HFF-Myc (cell line): Measurements from ENCODE around the gene ACER1.

Experiments used
- DNase-seq: peaks from one replicate; pipeline ENCODE4 v3.0.0-alpha.2; 2011; ENCODE audit warnings: low read depth; ENCODE audit errors: extremely low read depth
- H3K4me3 ChIP-seq: replicated peaks from 2 replicates; pipeline ENCODE4 v1.5.1; 2011; ENCODE audit warnings: low read depth, mild to moderate bottlenecking, control low read depth, low read length
- CTCF ChIP-seq: IDR thresholded peaks from 2 replicates; pipeline ENCODE4 v1.5.1; 2012; ENCODE audit warnings: mild to moderate bottlenecking, low read depth, low read length, control low read depth; ENCODE audit errors: missing control alignments

The ACER1 gene

GRCh38 chr19:6340493-6341201 lies 7.2 kb upstream of the ACER1 start:
- no peak for TF ChIP-seq CTCF
- no peak for DNase-seq

GRCh38 chr19:6334490-6335285 lies 1.3 kb upstream of the ACER1 start:
- TF ChIP-seq CTCF = no peak
- no peak overlapping the region for H3K4me3 ChIP-seq
- DNase-seq = no peak

More at GRCh38 chr19:6340493-6341201, 7.2 kb upstream of the ACER1 start:
- H3K4me3 ChIP-seq = no peak overlapping the region

GRCh38 chr19:6326815-6327214 lies 6.6 kb downstream of the ACER1 start:
- TF ChIP-seq CTCF = no peak
- DNase-seq = no peak
- no peak overlapping the region for H3K4me3 ChIP-seq

DNA sequence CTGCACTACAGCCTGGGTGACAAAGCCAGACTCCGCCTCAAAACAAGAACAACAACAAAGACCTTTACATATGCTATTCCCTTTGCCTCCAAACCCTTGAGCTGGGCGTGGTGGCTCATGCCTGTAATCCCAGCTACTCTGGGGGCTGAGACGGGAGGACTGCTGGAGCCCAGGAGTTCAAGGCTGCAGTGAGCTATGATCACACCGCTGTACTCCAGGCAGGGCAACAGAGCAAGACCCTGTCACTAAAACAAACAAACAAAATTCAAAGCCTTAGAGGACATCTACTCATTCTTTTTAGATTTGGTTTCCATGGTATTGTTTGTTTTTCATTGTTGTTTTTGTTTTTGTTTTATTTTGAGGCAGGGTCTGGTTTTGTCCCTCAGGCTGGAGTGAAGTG lies 7.8 kb downstream of the ACER1 start:
- TF ChIP-seq CTCF = no peak
- H3K4me3 ChIP-seq = no peak overlapping the region
- DNase-seq = no peak

- no peak for TF ChIP-seq CTCF
- no peak overlapping the region for H3K4me3 ChIP-seq
- DNase-seq = no peak
These were observed 8.7 kb downstream of the ACER1 start for GRCh38 chr19:6324757-6325156.

DNA sequence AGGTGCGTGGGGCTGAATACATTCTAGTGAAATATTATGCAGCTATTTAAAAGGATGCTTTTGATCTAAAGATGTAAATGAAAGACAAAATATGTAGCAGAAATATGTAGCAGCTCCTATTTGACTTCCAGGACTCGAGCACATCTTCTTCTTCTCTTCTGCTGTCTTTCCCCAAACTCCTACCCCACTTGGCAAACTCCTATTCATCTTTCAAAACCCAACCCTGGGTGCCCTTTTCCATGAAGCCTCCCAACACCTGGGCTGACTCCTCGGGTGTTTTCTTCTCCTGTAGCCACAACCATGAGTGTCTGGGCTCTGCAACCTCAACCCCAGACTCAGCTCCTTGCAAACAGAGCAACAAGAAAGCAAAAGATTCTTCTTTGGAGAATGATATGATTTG lies 11.1 kb downstream of the ACER1 start:
- no peak for TF ChIP-seq CTCF
- no peak overlapping the region for H3K4me3 ChIP-seq
- DNase-seq = no peak
